ACHN (cell line): Measurements from ENCODE around the gene TRAPPC2L.
"Not testable (repeated sequence)": the region's sequence is repeated elsewhere in the genome, so short reads cannot be mapped to it uniquely, and the experiment has no call there.

Experiments
- DNase-seq: peaks from one replicate; pipeline ENCODE4 v3.0.0-alpha.2; 2015
- in situ Hi-C: cut with HindIII; loops from 2 replicates; pipeline ENCODE4 v1.10.0; 2017; ENCODE audit warnings: low sequenced_read_pairs, low pct_ligation_motif_present, low pct_unique_long_range_greater_than_20kb

Gene TRAPPC2L

DNA sequence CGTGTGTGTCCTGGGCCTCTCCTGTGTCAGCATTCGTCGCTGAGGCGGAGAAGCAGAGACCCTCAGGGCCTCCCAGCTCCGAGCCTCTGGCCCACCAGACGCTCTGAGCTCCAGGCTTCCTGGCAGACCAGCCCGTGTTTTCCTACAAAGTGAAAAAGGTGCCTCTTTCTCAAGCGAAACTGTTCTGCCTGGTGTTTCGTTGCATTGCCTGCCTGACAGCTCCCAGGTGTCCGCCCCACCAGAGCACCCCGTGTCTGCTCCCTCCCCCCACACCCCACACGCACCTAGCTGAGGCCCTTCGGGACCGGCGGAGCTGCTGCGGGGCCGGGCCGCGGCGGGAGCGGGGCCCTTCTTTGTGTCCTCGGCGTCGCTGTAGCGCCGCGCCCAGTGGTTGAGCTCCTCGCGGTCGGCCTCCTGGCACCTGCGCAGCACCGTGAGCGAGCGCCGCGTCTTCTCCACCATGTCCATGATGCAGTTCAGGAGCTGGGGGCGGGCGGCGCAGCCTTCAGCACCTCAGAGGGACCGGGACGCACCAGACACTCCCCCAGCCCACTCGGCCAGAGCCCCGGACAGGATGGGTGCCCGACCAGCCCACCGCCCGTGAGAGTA is 24.2 kb downstream of the TRAPPC2L start:
- in situ Hi-C loops, result no loop called here
- DNase-seq, result no peak

DNA sequence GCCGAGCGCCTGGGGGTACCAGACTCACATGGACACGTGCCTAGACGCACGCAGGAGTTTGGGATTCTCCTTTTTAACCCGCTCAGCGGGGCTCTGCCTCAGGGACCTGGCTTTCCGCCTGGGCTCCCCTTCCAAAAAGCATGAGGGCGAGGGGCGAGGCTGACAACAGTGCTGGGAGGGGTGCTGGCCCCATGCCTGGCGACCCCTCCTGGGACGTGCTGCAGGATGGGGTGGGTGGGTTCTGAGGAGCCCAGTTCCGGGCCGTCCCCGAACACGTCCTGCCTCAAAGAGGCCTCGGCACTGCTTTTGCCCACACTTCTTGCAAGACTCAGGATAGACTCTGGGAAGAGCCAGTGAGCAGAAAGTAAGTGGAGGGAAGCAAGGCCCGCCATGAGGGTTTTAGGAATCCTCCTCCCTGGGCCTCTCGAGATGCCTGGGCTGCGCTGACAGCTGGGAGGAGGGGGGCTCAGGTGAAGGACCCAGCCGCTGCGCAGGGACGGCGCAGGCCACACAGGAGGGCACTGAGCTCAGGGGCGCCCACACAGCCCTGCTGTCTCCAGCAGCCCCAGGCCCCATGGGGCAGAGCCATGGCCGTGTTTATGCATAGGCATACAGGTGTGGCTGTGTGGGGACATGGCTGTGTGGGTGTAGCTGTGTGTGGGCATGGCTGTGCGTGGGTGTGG is 24.9 kb downstream of the TRAPPC2L start:
- in situ Hi-C loops, result no loop called here
- DNase-seq, result no peak

DNA sequence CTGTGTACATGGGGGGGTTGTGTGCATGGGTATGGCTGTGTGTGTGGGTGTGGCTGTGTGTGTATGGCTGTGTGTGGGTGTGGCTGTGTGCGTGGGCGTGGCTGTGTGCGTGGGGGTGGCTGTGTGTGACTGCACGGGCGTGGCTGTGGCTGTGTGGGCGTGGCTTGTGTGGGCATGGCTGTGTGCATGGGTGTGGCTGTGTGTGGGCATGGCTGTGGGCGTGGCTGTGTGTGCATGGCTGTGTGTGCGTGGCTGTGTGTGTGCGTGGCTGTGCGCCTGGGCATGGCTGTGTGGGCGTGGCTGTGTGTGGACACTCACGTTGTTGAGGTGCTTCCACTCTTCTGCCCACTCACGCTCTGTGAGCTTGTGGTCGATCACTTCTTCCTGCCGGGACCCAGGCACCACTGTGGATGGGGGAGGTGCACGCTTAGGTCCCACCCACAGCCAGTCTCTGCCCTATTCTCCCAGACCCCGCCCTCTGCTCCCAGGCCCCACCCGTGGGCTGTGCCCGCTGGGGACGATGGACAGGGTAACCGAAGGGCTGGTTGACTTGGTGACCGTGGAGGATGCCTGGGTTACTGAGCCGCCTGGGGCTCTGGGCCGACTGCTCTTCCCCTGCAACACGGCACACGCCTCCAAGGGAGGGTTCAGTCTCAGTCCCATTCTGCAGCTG is 25.6 kb downstream of the TRAPPC2L start:
- in situ Hi-C loops, result no loop called here
- DNase-seq, result no peak

DNA sequence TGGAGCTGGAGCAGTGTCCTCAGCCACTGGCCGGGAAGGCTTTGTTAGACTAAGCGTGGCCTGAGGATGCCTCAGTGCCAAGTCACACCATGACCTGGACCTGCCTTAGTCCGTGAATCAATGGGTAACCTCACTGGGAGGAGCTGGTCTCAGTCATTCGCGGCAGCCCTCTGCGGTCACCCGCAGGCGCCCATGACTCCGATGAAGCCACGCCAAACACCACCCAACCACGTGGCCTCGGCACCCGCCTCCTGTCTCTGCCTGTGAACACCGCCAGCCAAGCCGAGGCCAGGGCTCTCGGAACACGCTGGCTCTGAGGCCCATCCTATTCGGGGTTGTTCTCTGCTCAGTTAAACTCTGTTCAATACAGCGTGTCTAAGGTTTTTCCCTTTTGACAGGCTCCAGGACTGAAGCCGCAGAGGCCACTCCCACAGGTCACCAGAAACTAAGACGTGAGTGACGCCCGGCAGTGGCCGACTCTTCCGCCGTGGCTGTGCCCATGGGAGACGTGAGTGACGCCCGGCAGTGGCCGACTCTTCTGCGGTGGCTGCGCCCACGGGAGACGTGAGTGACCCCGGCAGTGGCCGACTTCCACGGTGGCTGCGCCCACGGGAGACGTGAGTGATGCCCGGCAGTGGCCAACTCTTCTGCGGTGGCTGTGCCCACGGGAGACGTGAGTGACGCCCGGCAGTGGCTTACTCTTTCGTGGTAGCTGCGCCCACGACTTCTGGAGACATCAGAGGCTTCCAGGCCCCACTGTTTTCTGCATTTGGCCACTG is 26.4 kb downstream of the TRAPPC2L start:
- DNase-seq, result no peak
- in situ Hi-C loops, result no loop called here

DNA sequence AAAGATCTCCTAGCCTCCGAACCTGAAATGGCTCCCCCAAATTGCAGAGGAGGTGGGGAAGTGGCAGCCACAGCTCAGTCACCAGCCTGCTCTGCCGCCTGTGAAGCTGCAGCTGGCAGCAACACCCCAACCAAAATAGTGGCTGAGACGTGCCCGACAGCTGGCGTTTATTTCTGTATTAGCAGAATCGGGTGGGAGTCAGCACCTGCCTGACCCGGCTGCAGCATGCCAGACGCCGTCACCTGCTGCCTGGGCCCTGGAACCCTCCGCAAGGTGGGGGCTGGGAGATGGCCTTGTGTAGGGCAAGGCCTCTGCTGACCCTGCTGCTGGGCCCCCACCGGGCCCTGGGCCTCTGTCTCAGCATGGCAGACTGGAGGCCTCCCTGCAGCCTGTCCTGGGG is 27.0 kb downstream of the TRAPPC2L start:
- no peak for DNase-seq
- in situ Hi-C loops, result no loop called here

DNA sequence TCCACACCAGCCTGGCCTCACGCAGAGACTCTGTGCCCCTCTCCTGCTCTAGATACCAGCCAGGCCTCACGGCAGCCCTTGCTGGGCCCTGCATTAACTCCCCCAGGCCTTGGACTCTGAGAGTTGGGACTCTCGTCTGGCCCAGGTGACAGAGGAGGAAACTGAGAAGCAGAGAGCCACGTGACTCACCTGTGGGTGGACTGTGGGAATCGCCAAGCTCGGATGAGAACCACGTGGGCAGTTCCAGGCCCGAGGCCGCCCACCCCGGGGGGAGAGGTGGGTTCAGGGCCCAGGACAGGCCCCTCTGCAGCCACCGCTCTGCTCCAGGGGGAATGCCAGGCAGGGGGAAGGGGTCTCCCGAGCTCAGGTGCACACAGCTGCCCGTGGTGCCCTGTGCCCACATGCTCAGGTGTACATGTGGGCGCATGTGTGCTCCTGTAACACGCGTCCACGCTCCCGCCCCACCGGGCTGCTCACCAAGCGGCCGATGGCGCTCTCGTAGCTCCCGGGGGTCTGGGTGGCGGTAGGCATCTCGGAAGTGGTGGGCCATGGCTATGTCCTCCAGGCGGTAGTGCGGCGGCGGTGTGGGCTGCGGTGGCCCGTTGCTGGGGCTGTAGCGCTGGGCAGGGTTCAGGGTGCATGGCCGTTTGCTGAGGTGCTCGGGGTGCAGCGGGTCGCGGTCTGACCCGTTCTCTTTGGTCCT is 27.8 kb downstream of the TRAPPC2L start:
- in situ Hi-C loops, result no loop called here
- DNase-seq, result no peak

DNA sequence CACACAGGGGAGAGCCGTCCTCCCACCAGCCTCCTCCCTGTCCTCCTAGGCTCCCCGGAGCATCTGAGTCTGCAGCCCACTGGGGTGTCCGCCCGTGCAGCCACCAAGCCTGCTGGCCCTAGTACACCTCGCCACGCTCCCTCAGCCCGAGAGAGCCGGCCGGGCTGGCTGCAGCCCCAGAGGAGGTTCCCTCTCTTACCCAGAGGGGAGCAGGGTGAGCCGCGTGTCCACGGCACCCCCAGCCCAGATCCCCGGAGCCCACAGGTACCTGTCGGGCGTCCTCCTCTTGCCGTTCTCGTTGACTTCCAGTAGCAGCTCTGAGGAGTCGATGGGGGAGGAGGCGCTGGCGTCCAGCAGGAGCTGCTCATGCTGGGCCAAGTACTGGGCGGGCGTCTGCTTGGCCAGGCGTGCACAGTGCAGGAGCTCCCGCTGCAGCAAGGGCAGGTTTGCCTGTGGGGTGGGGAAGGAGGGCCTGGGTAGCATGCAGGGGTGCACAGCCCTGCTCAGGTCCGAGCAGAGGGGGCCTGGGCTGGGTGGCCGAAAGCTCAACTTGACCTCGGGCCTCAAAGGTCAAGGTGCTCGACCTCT is 28.9 kb downstream of the TRAPPC2L start:
- DNase-seq, result no peak
- in situ Hi-C loops, result no loop called here

DNA sequence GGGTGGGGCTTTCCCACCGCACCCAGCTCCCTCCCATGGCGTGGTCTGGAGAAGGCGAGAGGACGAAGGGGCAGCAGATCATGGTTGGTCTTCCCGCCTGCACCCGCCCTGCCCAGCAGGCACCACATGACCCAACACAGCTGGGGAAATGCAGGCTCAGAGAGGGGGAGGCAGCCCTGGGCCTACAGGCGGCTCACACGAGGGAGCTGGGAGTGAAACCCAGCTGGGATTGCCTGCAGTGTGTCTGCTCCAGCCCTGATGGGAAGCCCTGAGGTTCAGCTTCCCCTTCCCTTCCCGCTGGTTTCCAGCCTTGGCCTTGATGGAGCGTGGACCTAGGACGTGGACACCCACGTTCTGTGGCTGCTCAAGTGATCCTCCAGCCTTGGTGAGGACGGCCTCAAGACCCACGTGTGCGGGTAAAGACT is 29.5 kb downstream of the TRAPPC2L start:
- DNase-seq, result no peak
- in situ Hi-C loops, result no loop called here

DNA sequence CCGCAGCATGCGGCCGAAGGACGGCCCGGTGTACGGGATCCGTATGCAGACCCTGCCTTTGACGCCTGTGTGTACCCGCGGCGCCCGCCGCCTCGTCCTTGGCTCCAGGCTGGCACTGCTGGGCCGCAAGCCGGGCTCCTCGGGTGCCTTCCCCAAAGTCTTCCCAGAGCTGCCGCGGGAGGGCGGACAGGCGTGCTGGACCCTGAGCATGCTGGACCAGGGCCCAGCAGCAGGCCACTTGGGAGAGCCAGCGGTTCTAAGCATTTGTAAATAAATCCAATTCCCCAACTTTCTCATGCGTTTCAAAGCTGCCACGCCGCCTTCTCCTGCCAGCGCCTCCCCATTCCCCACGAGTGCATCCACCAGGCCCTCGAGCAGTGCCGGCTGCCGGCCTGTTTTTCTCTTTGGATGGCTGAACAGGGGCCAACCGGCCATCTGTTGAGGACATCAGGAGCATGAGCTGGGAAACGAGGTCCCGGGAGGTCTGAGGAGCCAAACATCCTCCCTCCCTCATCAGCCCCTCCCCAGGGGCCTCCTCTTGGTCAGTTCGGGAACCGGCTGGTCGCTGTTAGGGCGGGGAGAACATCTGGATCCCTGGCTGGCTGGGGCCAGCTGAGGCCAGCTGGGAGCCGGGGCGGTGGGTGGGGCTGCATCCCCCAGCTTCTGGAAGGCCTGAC is 30.1 kb downstream of the TRAPPC2L start:
- in situ Hi-C loops, result no loop called here
- no peak for DNase-seq

DNA sequence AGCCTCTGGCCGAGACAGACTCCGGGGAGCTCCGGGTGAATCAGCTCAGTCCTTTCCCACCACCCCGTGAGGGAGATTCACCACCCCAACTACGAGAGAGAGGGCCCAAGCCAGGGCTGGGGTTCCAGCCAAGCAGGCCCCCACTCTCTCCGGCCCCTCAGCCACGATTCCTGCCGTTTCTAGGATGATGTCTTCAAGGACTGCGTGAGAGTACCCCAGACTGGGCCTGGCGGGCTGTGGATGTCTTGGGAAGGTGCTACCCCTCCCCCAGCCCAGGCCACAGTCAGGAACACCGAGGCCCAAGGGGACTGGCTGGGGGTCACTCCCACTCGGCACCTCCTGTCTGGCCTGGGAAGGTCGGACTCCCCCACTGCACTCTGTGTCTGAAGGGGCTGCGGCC is 31.1 kb downstream of the TRAPPC2L start:
- DNase-seq, result no peak
- in situ Hi-C loops, result no loop called here

DNA sequence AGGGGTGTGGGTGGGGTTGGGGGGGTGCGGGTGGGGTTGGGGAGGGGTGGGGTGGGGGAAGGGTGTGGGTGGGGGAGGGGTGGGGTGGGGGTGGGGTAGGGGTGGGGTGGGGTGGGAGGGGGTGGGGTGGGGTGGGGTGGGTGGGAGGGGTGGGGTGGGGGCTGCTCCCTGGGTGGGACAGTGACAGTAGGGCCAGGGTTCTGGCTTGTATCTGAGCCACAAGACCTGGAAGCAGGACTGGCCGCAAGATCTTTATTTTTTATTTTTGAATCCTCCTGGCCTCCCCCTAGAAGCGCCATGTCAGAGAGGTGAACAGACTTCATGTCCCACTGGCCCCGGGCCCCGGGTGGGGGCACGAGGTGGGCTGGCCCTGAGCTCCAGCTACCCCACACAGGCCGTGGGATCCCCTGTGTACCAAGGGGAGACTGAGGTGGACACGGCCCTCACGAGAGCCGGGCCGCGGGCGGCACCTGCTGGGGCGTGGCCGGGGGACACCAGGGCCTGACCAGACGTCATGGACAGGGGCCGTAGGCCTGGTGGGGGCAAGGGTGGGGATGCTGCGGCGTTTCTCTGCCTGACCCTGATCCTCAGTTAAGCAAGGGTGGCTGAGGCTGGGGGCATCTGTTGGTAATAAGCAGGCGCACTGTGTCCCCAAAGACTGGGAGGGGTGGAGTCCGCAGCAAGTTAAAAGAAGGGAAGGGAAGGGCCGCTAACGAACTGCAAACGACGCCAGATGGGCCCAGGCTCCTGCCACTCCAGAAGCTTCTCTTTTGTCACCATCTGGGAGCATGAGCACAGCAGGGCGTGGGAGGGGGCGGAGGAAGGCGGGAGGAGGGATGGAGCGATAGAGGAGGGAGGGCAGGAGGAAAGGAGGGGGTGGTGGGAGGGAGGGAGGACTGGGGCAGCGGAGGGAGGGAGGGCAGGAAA is 31.8 kb downstream of the TRAPPC2L start:
- in situ Hi-C loops, result no loop called here
- no peak for DNase-seq

DNA sequence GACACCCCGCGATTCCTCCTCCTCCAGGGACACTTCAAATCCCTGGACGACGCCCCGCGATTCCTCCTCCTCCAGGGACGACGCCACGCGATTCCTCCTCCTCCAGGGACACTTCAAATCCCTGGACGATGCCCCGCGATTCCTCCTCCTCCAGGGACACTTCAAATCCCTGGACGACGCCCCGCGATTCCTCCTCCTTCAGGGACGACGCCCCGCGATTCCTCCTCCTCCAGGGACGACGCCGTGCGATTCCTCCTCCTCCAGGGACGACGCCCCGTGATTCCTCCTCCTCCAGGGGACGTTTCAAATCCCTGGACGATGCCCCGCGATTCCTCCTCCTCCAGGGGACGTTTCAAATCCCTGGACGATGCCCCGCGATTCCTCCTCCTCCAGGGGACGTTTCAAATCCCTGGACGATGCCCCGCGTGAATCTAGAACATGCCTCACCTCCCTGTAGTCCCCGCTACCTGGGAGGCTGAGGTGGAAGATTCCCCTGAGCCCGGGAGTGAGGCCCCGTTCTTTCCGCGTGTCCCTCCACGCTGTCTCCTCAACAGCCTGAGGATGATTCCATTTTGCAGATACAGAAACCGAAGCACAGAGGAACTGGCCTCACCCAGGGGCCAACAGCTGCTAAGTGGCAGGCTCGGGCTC is 32.9 kb downstream of the TRAPPC2L start:
- DNase-seq, result not testable (repeated sequence)

DNA sequence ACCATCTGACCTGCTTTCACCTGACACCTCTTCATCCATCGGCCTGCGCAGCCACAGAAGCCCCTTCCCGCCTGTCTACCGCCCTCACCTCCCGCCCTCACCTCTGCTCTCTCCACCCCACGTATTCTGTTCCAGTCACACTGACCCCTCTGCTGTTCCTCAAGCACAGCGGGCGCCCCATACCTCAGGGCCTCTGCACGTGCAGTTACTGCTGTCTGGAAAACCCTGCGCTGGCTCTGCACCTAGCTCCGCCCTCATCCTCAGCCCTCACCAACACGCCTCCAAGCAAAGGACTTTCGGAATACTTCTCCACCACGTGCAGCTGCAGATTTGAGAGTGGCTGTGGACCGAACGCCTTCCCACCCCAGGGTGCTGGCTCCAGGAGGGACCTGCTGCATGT is 34.2 kb downstream of the TRAPPC2L start:
- no peak for DNase-seq
- in situ Hi-C loops, result no loop called here

More for the DNA sequence above, 32.9 kb downstream of the TRAPPC2L start:
- in situ Hi-C loops, result not testable (repeated sequence)

DNA sequence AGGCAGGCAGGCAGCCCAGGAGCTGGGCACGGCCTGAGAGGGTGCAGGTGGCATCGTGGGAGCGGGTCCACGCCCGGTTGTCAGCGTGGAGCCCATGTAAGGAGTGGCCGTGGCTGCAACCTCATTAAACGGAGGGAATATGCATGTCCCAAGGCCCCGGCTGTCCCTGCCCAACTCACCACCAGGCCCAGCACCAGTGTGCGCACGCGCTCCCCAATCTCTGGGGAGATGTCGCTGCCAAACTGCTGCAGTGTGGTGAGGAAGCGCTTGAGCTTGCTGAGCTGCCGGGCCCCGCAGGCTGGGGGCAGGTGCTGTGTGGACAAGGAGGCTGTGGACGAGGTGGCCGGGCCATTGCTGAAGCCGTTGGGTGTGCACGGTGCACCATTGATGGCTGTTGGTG is 35.1 kb downstream of the TRAPPC2L start:
- in situ Hi-C loops, result no loop called here
- no peak for DNase-seq

DNA sequence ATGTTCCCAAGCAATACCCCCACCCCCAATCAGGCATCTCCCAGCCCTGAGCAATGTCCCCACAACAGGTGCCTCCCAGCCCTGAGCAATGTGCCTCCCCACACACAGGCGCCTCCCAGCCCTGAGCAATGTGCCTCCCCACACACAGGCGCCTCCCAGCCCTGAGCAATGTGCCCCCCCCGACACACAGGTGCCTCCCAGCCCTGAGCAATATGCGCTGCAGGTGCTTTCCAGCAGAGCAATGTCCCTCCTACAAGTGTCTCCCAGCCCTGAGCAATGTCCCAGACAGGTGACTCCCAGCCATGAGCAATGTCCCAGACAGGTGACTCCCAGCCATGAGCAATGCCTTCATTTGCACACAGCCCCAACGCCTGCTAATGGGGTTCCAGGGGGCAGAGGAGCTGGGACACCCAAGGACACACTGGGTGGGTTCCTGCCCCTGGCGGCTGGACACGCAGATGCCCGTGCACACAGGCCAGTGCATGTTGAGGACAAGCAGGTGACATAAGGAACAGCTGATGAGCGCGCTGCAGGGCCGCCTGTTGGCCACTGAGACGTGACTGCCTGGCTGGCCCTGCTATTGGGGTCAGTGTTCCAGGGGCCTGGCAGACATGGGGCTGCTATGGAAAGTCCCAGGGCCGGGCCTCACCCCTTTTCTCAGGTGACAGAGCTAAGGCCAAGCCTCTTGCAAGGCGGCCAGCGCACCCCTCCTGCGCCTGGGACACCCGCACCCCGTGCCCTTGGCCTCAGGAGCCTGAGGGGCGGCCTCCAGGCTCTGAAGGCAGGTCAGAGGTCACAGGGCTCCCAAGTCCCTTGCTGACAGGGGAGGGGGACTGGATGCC is 36.4 kb downstream of the TRAPPC2L start:
- in situ Hi-C loops, result no loop called here
- DNase-seq, result no peak

DNA sequence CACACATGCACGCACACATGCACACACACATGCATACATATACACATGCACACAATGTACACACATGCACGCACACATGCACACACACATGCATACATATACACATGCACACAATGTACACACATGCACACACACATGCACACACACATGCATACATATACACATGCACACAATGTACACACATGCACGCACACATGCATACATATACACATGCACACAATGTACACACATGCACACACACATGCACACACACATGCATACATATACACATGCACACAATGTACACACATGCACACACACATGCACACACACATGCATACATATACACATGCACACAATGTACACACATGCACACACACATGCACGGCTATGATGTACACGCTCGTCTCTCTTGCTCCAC is 37.3 kb downstream of the TRAPPC2L start:
- DNase-seq, in situ Hi-C loops: not testable (repeated sequence)
